OCI-LY3 (cell line): ENCODE measurements around the gene SFXN1.

ENCODE experiments used
- H2AFZ ChIP-seq: fragments of 200-600, 300-600 bp; shearing (Covaris generic); 2 replicates; pipeline ENCODE4 v1.6.0; 2014; ENCODE audit warnings: antibody characterized with exemption, low read depth, low read length
- H3K27ac ChIP-seq: fragments of 200-600, 300-600 bp; sonication (generic); 2 replicates; pipeline ENCODE4 v1.5.1; 2014; ENCODE audit warnings: mild to moderate bottlenecking, low read length, moderate library complexity, mixed read lengths
- H3K27me3 ChIP-seq: fragments of 200-600, 300-600 bp; sonication (generic); 2 replicates; pipeline ENCODE4 v1.6.1; 2014; ENCODE audit warnings: low read depth, low read length, mixed read lengths
- H3K36me3 ChIP-seq: fragments of 200-600, 300-600 bp; sonication (generic); replicated peaks from 2 replicates; pipeline ENCODE3; 2014; ENCODE audit warnings: low read depth, low read length, mixed read lengths
- H3K4me1 ChIP-seq: fragments of 300-600, 200-600 bp; sonication (generic); 2 replicates; pipeline ENCODE4 v1.6.1; 2014; ENCODE audit warnings: low read length, mixed read lengths
- H3K4me2 ChIP-seq: fragments of 200-600, 300-600 bp; sonication (generic); 2 replicates; pipeline ENCODE4 v1.6.1; 2014; ENCODE audit warnings: low read length, mixed read lengths
- H3K4me3 ChIP-seq: fragments of 300-600, 200-600 bp; sonication (generic); 2 replicates; pipeline ENCODE4 v1.5.1; 2014; ENCODE audit warnings: antibody characterized with exemption, mild to moderate bottlenecking, low read length, moderate library complexity
- H3K79me2 ChIP-seq: fragments of 300-600, 200-600 bp; shearing (Covaris generic); 2 replicates; pipeline ENCODE4 v1.6.1; 2014; ENCODE audit warnings: mild to moderate bottlenecking, low read length, mixed read lengths
- H3K9ac ChIP-seq: fragments of 300-600, 200-600 bp; shearing (Covaris generic); 2 replicates; pipeline ENCODE4 v1.6.0; 2014; ENCODE audit warnings: mild to moderate bottlenecking, low read length, moderate library complexity
- H3K9me3 ChIP-seq: fragments of 200-600, 300-600 bp; shearing (Covaris generic); 2 replicates; pipeline ENCODE4 v1.6.1; 2014; ENCODE audit warnings: low read length, mixed read lengths; ENCODE audit not compliant: insufficient read depth
- H4K20me1 ChIP-seq: fragments of 200-600, 300-600 bp; sonication (generic); 2 replicates; pipeline ENCODE4 v1.6.1; 2016; ENCODE audit warnings: low read length, mixed read lengths; ENCODE audit not compliant: insufficient read depth
- EZH2phosphoT487 ChIP-seq: fragments of 200-600 bp; shearing (Covaris generic); IDR thresholded peaks from 2 replicates; pipeline ENCODE4 v1.6.1; 2018; ENCODE audit warnings: antibody characterized with exemption, mixed run types, low read depth
- TF ChIP-seq, protein P1 (sequence below): fragments of 200-600, 300-600 bp; sonication (generic); IDR thresholded peaks from 2 replicates; pipeline ENCODE4 v1.5.1; 2014; ENCODE audit warnings: antibody characterized with exemption, low read length, low read depth

The SFXN1 gene

DNA sequence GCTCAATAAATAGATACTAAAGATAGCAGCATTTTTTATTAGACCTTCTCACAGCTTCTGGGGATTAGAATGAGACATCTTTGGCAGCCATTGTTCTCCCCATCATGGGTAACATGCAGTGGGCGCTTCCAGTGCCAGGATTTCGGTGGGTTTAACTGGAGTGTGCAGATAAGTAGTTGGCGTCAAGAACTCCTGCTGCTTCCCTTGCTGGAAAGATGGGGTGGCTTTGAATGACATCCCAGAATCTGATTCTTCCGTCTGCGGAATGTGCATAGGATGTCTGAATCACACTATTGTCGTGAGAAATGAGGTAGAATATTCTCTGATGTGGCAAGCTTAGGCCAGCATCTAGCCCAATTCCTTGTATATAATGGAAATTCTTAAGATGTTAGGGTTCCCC is 7.3 kb downstream of the SFXN1 start:
- H3K27ac ChIP-seq: no peak overlapping the region
- peaks cover 100% of the 10 kb centered on the region for H3K79me2 ChIP-seq
- peaks cover 98% of the 10 kb centered on the region for H4K20me1 ChIP-seq
- H3K4me3 ChIP-seq: no peak overlapping the region
- no peaks in the 10 kb centered on the region for H3K27me3 ChIP-seq
- H3K4me1 ChIP-seq: peaks cover 8% of the 10 kb centered on the region
- TF ChIP-seq, protein P1, sequence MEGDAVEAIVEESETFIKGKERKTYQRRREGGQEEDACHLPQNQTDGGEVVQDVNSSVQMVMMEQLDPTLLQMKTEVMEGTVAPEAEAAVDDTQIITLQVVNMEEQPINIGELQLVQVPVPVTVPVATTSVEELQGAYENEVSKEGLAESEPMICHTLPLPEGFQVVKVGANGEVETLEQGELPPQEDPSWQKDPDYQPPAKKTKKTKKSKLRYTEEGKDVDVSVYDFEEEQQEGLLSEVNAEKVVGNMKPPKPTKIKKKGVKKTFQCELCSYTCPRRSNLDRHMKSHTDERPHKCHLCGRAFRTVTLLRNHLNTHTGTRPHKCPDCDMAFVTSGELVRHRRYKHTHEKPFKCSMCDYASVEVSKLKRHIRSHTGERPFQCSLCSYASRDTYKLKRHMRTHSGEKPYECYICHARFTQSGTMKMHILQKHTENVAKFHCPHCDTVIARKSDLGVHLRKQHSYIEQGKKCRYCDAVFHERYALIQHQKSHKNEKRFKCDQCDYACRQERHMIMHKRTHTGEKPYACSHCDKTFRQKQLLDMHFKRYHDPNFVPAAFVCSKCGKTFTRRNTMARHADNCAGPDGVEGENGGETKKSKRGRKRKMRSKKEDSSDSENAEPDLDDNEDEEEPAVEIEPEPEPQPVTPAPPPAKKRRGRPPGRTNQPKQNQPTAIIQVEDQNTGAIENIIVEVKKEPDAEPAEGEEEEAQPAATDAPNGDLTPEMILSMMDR: no peak
- no peak for TF ChIP-seq EZH2phosphoT487
- H2AFZ ChIP-seq: no peak overlapping the region
- no peaks in the 10 kb centered on the region for H3K9me3 ChIP-seq
- H3K4me2 ChIP-seq: no peak overlapping the region
- no peak overlapping the region for H3K9ac ChIP-seq
- H3K36me3 ChIP-seq: peaks cover 84% of the 10 kb centered on the region

DNA sequence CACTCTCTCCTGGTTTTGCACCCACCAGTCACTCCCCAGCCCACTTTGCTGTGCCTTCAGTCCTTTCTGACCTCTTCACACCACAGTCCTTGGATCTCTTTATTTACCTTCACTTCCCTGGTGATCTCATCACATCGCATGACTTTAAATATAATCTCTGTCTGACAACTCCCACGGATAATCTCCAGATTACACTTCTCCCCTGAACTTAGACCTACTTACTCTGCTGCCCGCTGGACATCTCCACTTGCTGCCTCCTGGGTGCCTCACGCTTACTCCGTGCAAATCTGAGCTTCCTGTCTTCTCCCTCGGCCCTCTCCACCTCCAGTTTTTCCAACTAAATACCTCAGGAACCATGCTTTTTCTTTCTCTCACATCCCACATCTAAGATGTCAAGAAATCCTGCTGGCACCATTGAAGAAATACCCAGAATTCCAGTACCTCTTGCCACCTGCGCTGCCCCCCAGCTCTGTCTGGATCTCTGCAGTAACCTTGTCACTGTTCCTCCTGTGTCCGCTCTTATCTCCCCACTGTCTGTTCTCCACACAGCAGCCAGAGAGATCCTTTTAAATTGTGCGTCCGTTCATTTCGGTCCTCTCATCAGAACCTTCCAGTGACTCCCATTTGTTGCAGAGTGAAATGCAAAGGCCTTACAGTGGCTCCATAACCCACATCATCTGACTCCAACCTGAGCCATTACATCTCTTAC is 9.3 kb downstream of the SFXN1 start:
- no peaks in the 10 kb centered on the region for H3K27me3 ChIP-seq
- no peak overlapping the region for H3K4me3 ChIP-seq
- H4K20me1 ChIP-seq: peaks cover 95% of the 10 kb centered on the region
- no peak overlapping the region for H3K27ac ChIP-seq
- H3K4me2 ChIP-seq: no peak overlapping the region
- no peaks in the 10 kb centered on the region for H3K9me3 ChIP-seq
- H3K4me1 ChIP-seq: peaks cover 6% of the 10 kb centered on the region
- no peak overlapping the region for H2AFZ ChIP-seq
- H3K36me3 ChIP-seq: peaks cover 76% of the 10 kb centered on the region
- TF ChIP-seq, protein P1: no peak
- TF ChIP-seq EZH2phosphoT487: no peak
- H3K9ac ChIP-seq: no peak overlapping the region
- peaks cover 100% of the 10 kb centered on the region for H3K79me2 ChIP-seq

DNA sequence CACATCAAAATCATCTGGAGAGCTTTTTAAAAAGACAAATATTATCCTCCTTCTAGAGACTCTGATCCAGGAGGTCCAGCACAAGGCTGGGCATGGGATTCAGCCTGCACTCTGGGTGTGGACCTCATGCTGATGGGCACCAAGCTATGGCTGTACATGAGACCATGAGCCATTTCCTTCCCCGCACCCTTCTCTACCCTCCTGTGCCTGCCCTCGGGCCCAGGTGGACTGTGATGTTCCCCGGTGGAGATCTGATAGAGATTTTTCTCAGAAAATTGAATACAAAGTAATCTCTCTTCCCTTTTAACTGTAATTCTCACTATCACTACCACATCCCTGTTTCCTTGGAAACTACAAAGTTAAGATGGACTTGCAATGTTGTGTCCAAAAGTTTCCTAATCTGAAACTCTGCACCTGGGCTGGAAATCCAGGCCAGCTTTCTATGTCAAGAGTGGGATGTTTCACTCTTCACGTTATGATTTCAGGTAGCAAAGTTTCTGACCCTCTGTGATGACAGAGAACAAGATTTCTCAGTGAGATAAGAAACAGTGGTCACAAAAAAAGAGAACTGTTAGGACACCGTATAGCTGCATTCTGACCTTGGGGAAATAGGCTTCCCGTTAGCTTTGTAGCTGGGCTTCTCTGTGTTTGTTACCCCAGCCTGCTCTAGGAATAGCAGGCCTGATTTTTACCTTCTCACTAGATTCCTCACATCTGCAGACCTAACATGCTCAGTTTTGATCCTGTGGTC is 11.5 kb downstream of the SFXN1 start:
- H4K20me1 ChIP-seq: peaks cover 75% of the 10 kb centered on the region
- no peaks in the 10 kb centered on the region for H3K27me3 ChIP-seq
- no peak overlapping the region for H3K27ac ChIP-seq
- no peak overlapping the region for H3K9ac ChIP-seq
- no peak overlapping the region for H3K4me3 ChIP-seq
- H3K36me3 ChIP-seq: peaks cover 71% of the 10 kb centered on the region
- TF ChIP-seq, protein P1: no peak
- no peak for TF ChIP-seq EZH2phosphoT487
- no peak overlapping the region for H2AFZ ChIP-seq
- no peaks in the 10 kb centered on the region for H3K9me3 ChIP-seq
- H3K4me2 ChIP-seq: no peak overlapping the region
- H3K4me1 ChIP-seq: peaks cover 6% of the 10 kb centered on the region
- peaks cover 96% of the 10 kb centered on the region for H3K79me2 ChIP-seq

DNA sequence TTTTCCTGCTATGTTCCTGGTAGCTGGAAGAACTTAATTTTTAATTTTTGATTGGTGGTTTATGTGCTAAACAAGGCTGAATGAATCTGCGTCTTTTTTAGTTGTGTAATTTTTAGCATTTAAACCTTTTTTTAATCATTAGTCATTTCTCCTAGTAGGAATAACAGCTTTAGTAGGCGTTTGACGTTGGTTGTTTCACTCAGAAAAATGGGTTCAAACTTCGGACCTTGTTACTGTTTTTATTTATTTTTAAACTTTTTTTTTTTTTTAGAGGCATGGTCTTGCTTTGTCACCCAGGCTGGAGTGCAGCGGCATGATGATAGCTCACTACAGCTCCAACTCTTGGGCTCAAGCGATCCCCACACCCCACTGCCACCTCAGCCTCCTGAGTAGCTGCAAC is 12.9 kb downstream of the SFXN1 start:
- no peak overlapping the region for H3K4me3 ChIP-seq
- H3K79me2 ChIP-seq: peaks cover 91% of the 10 kb centered on the region
- TF ChIP-seq, protein P1: no peak
- TF ChIP-seq EZH2phosphoT487: no peak
- H3K4me1 ChIP-seq: peaks cover 6% of the 10 kb centered on the region
- H3K9me3 ChIP-seq: no peaks in the 10 kb centered on the region
- H3K27ac ChIP-seq: no peak overlapping the region
- peaks cover 60% of the 10 kb centered on the region for H3K36me3 ChIP-seq
- no peak overlapping the region for H3K4me2 ChIP-seq
- no peaks in the 10 kb centered on the region for H3K27me3 ChIP-seq
- H2AFZ ChIP-seq: no peak overlapping the region
- peaks cover 64% of the 10 kb centered on the region for H4K20me1 ChIP-seq
- no peak overlapping the region for H3K9ac ChIP-seq
